ENCODE measurements around the gene KRTAP4-6.
A peak's percentile ranks its signal among the peaks of the same experiment; 100 is the strongest.
"Not testable (repeated sequence)": the region's sequence is repeated elsewhere in the genome, so short reads cannot be mapped to it uniquely, and the experiment has no call there.

The KRTAP4-6 gene

GRCh38 chr17:41145261-41145660 lies 4.9 kb upstream of the KRTAP4-6 start:
- FAIRE-seq = no peak

GRCh38 chr17:41144846-41145245 lies 4.5 kb upstream of the KRTAP4-6 start:
- FAIRE-seq = no peak

DNA sequence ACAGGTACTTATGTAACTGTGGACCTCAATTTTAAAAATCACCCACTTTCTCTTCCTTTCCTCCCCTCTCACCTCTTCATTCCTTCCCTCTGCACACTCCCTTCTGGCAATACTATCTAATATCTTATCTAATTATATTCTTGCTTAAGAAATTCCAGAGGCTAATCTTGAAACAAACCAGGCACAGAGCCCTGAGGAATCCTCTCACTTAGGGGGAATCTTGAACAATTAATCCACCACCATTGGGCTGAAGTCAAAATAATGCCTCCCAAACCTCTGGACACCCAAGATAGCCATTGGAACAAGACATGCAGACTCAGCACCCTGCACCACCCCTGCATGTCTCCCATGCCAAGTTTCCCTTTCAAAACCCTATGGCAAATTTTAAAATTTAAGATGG lies 1.0 kb upstream of the KRTAP4-6 start:
- no peak for FAIRE-seq

GRCh38 chr17:41139865-41140264 lies 479 bp downstream of the KRTAP4-6 start:
- FAIRE-seq = not testable (repeated sequence)

- FAIRE-seq = no peak
These were observed 6.2 kb downstream of the KRTAP4-6 start for GRCh38 chr17:41133880-41134735.

- FAIRE-seq = no peak
These were observed 8.4 kb downstream of the KRTAP4-6 start for GRCh38 chr17:41131979-41132378.

GRCh38 chr17:41127371-41127770 lies 13.0 kb downstream of the KRTAP4-6 start:
- no peak for FAIRE-seq

DNA sequence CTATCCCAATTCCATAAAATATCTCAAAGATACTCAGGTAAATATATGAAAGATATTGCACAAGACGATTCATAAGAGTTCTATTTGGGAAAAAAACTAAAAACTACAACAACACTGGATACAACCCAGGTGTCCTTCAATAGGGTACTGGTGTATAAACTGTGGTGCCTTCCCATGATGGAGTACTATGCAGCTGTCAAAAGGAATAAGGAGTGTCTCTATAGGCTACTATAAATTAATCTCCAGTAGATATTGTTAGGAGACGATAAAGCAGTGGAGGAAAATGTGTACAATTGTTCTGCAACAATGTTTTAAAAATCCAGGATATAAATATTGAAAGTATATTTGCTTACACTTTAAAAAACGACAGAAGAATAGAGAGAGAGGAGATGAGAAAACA lies 13.9 kb downstream of the KRTAP4-6 start:
- no peak for FAIRE-seq

GRCh38 chr17:41125064-41125463 lies 15.3 kb downstream of the KRTAP4-6 start:
- no peak for FAIRE-seq

GRCh38 chr17:41123991-41124371 lies 16.4 kb downstream of the KRTAP4-6 start, which contains the start of gene KRTAP4-12:
KRTAP4-12 (minus strand) TSS chr17:41124182; CDS start chr17:41124122, 60 bp downstream.
- not testable (repeated sequence) for FAIRE-seq

DNA sequence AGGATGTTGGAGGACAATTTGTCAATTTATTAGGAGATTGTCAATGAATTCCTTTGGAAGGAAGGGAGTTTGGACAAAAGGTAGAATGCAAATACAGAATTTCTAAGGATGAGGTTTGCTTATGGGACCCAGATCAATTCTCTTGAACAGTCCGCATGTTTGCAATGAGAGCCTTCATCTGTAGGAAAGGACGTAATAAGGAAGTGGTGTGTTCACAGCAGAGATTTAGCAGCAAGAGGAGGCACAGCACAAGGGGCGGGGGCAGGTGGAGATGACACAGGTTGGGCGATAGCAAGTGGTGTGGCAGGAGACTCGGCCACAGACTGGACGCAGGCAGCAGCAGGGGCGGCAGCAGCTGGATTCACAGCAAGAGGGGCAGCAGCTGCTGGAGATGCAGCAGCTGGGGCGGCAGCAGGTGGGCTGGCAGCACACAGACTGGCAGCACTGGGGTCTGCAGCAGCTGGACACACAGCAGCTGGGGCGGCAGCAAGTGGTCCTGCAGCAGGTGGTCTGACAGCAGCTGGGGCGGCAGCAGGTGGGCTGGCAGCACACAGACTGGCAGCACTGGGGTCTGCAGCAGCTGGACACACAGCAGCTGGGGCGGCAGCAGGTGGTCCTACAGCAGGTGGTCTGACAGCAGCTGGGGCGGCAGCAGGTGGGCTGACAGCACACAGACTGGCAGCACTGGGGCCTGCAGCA lies 16.9 kb downstream of the KRTAP4-6 start:
- FAIRE-seq = not testable (repeated sequence)

DNA sequence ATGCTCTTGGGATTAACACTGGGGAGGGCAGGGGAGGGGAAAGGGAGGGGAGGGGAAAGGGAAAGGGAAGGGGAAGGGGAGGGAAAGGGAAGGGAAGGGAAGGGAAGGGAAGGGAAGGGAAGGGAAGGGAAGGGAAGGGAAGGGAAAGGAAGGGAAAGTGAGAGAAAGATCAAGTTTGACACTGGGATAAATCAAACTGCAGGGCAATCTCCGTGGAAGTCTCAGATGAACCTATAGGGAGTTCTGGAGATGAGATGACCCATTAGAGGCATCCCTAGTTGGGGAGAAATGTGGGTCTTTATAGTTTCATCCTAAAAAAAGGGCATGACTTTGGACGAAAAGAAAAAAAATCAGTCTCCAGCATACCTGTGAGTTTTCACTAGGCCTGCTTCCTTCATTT lies 18.6 kb downstream of the KRTAP4-6 start:
- FAIRE-seq = no peak

DNA sequence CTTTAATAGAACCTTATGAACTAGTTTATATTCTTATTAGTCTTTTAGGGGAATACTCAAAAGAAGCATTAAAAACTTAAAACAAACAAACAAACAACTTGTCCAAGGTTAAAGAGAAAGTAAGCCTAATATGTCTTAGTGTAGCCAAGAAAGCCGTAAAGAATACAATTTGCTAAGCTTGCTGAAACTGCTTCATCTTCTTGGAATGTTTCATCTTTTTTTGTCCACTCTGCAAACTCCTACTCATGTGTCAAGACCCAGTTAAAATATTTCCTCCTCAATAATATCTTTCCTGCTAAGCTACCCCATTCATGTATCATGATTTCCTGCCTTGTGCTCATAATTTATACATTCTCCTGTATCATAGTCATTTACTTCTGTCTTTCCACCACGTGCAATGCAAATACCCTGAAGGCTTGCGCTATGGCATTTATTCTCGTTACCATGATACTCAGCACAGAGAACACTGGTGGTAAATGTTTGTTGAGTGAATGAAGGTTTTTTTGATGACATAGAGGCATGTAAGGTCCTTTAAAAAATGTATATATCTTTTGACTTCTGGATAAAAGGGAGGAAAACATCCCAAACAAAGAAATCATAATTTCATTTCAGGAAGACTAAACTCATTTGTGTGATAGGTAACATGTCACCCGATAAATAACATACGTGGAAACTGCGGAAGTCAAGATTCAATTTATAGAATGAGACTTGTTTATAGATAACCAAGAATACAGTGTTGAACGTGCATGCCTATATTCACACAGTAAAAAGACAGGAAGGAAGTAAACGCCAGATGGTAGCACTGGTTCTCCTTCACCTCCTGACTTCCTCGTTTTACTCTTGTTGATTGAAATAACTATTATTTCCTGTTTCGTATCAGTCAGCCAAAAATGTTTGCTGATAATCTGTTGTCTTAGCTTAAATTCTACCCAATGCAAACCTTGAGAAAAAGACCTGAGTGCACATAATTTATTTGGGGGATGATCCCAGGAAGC lies 20.4 kb downstream of the KRTAP4-6 start:
- peak; percentile 95 for FAIRE-seq

DNA sequence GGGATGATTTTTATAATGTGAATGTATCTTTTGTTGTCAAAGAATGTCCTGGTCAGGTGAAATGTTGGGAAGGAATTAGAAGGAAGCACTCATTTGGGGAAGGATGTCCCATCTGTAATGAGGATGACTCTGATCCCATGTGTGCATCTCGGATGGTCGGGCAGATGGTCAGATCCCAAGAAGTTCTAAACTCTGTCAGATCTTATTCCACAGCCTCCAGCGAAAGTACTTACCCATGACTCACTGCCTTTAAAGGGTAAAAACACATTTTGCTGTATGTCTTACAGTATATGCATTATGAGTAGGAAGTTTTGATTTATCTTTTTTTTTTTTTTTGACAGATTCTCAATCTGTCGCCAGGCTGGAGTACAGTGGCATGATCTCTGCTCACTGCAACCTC lies 21.6 kb downstream of the KRTAP4-6 start:
- no peak for FAIRE-seq

DNA sequence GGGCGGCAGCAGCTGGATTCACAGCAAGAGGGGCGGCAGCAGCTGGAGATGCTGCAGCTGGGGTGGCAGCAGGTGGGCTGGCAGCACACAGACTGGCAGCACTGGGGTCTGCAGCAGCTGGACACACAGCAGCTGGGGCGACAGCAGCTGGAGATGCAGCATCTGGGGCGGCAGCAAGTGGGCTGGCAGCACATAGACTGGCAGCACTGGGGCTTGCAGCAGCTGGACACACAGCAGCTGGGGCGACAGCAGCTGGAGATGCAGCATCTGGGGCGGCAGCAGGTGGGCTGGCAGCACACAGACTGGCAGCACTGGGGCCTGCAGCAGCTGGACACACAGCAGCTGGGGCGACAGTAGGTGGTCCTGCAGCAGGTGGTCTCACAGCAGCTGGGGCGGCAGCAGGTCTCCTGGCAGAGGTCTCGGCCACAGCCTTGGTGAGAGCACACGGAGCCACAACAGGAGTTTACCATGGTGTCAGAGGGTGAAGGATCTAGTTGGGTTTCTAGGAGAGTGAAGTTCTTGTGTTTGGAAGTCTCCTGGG lies 22.4 kb downstream of the KRTAP4-6 start, which contains the start of gene KRTAP4-11:
TSS of gene KRTAP4-11 (minus strand) at position 528 of the 541 bp plus-strand sequence. CDS start at position 470, 58 bp downstream.
- FAIRE-seq = not testable (repeated sequence)

DNA sequence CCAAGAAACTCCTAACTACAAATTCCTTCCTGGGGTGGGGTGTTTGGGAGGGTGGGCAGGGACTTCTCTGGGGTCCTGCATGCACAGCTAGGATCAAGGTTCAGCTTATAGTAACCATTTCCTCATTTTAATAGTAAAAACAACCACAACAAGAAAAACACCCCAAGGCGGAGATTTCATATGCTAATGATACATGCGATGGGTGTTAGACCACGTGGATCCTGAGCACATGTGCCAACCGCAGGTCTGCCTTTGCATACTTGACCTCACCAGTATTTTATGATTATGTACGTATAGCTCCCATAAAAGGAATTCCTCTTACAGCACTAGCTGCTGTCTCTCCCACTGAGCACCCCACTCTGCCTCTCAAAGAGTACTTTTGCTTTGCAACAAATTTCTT lies 24.0 kb downstream of the KRTAP4-6 start:
- no peak for FAIRE-seq

- no peak for FAIRE-seq
These were observed 29.0 kb downstream of the KRTAP4-6 start for GRCh38 chr17:41111151-41111885.

DNA sequence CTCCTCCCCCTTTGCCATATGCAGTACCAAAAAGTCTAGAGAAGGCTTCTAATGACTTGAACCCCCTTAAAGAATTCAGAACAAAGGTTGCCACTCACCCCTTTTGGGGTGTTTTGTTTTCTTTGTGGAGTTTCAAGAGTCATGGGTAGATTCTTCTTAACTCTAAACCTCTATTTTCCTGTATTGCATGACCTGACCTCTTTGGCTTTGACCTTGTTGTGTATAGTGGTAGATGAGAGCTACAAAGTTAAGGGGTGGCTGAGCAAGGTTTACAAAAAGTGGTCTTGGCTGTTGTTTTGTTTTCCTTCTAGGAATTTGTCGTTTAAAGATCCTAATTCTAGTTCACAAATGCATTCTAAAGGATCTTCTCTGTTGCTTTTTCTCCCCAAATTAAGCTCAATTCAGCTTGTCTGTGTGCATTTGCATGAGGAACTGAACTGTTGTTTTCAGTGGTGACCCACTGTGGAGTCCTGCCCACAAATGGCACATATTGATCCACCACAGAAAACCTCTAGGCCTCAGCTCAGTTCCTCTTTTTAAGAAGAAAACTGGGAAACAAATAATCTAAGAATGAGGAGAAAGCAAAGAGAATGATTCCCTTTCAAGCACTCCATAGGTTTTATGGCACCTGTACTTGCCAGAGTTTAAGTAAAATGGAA lies 31.5 kb downstream of the KRTAP4-6 start:
- not testable (repeated sequence) for FAIRE-seq

DNA sequence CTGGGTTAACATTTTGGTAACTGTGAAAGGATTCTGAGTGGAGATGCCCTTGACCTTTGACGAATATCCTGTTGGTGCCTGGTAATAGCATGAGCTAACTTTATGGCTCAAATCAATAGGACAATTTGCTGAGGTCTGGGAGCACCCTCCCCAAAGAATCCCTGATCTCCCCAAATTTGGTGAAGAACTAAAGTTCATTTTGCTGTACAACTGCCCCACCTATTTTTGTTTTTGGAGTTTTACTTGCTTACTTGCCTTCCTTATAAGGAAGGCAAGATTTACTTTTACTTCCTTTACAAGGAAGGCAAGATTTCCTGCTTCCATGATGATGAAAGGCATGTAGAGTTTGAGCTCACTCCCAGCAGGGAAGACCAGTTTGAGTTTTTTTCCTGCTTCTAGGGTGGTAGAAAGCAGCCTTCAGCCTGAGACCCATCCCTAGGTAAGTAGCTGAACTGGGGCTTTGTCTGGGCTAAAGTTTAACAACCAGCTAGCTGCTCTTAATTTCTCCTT lies 32.3 kb downstream of the KRTAP4-6 start:
- FAIRE-seq = no peak

GRCh38 chr17:41105347-41105746 lies 35.0 kb downstream of the KRTAP4-6 start, which contains the start of gene KRTAP4-9:
KRTAP4-9 (plus strand) TSS chr17:41105389; CDS start chr17:41105389, 0 bp downstream.
- FAIRE-seq = not testable (repeated sequence)
